Measurements from ENCODE around the gene PTPRG.
A peak's percentile ranks its signal among the peaks of the same experiment; 100 is the strongest.

PTPRG gene

DNA sequence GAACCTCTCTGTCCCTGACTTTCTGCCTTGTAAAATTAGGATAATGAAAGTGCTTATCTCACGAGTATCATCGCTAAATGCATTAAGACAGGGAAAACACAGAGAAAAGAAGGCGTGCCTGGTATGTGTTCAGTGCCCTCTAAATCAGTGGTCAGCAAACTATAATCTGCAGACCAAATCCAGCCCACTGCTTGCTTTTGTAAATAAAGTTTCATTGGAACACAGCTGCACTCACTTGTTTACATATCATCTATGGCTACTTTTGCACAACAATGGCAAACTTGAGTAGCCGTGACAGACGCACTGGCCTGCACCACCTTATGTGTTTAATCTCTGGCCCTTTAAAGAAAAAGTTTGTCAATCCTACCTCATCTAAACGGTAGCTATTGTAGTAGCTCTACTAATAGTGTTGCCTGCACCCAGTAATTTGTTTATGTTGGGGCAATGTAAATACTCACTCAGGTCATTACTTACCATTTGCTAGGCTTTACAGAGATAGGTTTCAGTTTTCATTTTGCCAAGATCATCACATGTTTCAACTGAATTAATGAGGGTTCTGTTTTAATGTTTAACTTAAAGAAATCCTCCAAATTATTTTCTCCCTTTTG is 582.6 kb downstream of the PTPRG start:
- DNase-seq, result no peak
- in situ Hi-C loops (cut with MboI; ENCODE audit: low pct_unique_long_range_greater_than_20kb, low sequenced_read_pairs), result no loop called here

- DNase-seq, result no peak
- in situ Hi-C loops (cut with MboI; ENCODE audit: low pct_unique_long_range_greater_than_20kb, low sequenced_read_pairs), result no loop called here
These were observed 583.1 kb downstream of the PTPRG start for GRCh38 chr3:62144482-62144881.

DNA sequence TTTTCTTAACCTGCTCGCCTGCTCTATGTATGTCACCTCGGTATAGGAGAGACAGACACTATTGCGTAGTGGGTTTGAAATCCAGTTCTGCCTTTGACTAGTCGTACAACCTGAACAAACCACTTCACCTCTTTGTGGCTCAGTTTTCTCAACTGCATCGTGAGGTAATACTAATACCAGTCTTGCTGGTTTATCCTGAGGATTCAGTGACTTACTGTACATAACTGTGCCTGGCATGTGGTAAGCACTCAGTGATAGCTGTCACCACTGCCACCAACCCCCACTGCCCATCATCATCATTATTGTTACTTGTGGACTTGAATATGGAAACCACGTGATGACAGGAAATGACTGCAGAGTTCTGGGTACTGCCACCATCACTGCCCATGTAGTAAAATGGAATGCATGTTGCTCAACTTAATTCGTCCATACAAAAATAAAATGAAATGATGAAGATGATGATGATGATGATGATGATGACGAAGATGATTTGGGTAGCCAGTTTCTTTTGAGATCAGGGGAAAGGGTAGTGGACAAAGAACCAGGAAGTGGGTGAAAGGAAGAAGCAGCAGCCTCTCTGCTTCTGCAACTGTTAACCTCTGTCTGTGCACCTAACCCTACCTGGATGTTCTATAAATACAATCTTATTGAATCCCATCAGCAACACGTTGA is 583.9 kb downstream of the PTPRG start:
- no peak for DNase-seq

DNA sequence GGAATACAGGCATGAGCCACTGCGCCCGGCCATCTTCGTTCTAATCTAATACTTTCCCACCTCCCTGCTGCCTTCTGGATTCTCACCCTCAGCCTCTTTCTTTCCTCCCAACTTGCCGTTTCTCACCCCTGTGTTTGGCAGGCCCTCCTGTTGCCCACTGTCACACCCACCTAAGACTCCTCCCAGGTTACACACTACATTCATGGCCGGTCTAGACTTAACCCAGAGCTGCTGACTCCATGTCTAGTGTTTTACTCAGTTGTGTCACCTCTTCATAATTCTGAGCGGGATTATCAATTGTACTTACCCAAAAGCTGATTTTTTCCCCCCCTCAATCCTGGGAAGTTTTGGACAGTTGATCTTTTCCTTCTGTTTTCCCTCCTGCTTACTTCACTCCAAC is 588.2 kb downstream of the PTPRG start:
- no peak for DNase-seq
- in situ Hi-C loops (cut with MboI; ENCODE audit: low pct_unique_long_range_greater_than_20kb, low sequenced_read_pairs), result no loop called here

More for the DNA sequence above, 583.9 kb downstream of the PTPRG start:
- in situ Hi-C loops (cut with MboI; ENCODE audit: low pct_unique_long_range_greater_than_20kb, low sequenced_read_pairs), result no loop called here

DNA sequence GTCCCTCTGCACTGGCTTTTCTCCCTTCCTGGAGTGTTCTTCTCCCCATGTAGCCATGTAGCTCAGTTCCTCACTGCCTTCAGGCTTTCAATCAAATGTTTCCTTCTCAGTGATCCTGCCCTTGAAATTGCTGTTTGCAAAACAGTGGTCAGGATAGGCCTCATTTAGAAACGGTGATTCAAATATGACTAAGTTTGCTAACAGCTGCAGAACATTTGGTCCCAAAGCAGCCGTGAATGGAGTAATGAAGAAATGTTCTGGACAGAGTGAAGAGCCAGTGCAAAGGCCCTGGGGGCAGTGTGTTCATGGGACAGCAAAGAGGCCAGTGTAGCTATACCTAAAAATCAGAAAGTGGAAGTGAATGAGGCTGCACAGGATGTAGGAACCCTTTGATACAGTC is 588.6 kb downstream of the PTPRG start:
- no peak for DNase-seq
- in situ Hi-C loops (cut with MboI; ENCODE audit: low pct_unique_long_range_greater_than_20kb, low sequenced_read_pairs), result no loop called here

DNA sequence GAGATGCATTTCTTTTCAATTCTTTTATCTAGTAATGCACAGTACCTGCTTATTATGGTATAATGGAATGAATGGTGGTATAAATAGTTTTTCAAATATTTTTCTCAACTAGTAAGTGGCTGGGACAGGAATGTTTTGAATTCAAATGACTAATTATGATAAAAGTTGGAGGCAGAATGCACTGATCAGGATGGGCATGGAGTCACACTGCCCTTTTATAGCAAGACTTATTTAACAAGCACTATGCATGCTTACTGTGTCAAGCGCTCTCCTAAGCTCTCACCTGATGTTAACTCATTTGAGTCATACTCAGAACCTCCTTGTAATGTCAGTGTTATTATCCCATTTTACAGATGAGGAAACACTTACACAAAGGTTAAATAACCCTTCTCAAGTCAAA is 590.2 kb downstream of the PTPRG start:
- DNase-seq, result no peak
- in situ Hi-C loops (cut with MboI; ENCODE audit: low pct_unique_long_range_greater_than_20kb, low sequenced_read_pairs), result no loop called here

DNA sequence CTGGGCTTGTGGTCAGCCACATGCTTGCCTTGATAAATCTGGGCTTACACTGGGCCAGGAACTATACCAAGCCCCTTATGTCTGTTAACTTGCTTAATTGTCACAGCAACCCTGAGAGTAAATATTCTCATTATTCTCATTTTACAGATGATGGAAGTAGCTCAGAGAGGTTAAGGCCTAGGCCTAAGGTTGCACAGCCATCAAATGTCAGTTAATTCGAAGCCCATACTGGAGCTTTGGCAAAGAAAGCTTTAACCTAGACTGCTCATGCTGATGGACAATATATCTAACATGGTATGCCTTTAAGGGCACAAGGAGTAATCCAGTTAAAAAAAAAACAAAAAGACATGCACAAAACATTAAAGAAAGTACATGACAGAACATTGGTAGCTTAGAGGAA is 591.9 kb downstream of the PTPRG start:
- in situ Hi-C loops (cut with MboI; ENCODE audit: low pct_unique_long_range_greater_than_20kb, low sequenced_read_pairs), result no loop called here
- no peak for DNase-seq

DNA sequence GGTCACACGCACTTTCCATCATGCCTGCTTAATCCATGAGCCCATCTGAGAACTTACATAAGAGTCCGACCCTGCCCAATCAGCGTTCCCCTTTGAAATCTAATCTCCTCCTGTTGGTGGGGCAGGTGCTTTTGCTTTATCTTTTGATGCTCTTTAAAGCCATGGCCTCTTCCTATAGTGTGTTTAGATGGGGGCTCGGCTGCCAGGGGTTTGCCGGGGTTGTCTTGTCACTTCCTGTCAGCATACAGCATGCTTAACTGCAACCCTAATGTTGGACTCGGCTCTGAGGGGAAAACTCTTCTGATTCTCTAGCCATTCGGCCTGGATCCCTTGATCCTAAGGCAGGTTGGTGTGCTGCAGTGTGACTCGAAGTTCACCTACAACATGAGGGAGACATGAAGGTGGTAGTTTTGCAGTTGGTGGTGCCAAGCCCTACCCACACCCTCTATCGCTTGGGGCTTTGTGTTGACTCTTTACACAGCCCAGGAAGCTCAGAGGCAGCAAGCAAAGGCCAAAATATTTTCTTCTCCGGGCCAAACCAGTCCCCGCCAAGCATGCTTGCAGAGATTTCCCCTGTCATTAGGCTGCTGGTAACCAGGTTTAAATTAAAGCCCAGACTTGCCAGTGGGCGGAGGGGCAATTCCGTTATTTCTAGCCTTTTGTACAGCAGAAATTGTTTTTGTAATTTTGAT is 593.2 kb downstream of the PTPRG start:
- in situ Hi-C loops (cut with MboI; ENCODE audit: low pct_unique_long_range_greater_than_20kb, low sequenced_read_pairs), result no loop called here

GRCh38 chr3:62159056-62159708 is 597.8 kb downstream of the PTPRG start:
- in situ Hi-C loops (cut with MboI; ENCODE audit: low pct_unique_long_range_greater_than_20kb, low sequenced_read_pairs), result no loop called here
- no peak for DNase-seq

More for the DNA sequence above, 593.2 kb downstream of the PTPRG start:
- DNase-seq, result no peak

DNA sequence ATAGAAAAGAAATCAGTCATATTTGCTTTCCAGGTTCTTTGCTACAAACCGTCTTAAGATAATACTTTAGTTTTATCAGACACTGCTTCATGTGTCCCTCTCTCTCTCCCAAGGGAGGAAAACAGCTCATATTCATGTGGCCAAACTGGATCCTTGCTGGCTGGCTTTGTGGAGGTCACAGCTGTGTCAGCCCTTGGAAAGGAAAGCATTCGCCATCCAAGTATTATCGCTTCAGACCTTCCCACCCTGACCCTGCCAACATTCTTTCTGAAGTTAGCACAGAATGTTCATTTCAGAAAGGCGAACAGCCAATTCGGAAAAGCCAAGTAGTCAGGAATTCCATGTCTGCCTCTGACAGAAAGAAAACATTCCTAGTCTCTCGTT is 598.3 kb downstream of the PTPRG start:
- no peak for DNase-seq
- in situ Hi-C loops (cut with MboI; ENCODE audit: low pct_unique_long_range_greater_than_20kb, low sequenced_read_pairs), result no loop called here

DNA sequence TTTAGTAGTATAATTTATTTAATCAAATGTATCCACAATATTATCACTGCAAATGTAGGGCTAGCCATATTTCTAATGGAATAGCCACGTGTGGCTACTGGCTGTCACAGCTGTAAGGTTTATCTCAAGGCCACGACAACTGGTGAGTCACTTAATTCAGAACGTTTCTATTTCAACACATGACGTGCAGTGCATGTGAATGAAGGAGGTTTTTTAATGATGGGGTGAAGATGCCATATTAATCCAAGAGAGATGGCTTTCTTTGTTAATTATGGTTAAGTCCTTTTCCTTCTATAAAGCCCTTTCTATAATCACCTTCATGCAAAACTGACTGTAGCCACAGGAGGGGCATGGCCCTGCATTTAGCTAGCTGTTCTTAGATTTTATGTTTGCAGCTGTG is 600.0 kb downstream of the PTPRG start:
- no peak for DNase-seq
- in situ Hi-C loops (cut with MboI; ENCODE audit: low pct_unique_long_range_greater_than_20kb, low sequenced_read_pairs), result no loop called here

DNA sequence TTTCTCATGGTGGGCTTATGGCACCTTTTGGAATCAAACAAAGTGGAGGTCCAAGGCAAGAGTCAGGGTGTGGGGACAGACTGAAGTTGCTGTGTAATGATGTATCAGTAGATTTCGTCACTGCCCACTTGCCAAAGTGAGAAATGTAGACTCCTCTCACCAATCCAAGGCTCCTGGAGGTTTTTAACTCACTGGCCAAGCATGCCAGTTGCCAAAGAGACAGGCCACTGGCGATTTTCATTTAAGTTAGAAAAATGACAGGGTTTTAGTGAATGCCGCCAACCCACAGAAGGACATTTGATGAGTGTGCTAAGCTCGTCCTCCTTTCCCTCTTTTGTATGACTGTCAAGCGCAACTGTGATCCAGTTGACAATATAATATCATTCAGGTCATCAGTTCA is 602.8 kb downstream of the PTPRG start:
- in situ Hi-C loops (cut with MboI; ENCODE audit: low pct_unique_long_range_greater_than_20kb, low sequenced_read_pairs), result no loop called here
- no peak for DNase-seq

- in situ Hi-C loops (cut with MboI; ENCODE audit: low pct_unique_long_range_greater_than_20kb, low sequenced_read_pairs), result no loop called here
- DNase-seq, result no peak
These were observed 603.4 kb downstream of the PTPRG start for GRCh38 chr3:62164746-62165145.

- no peak for DNase-seq
- in situ Hi-C loops (cut with MboI; ENCODE audit: low pct_unique_long_range_greater_than_20kb, low sequenced_read_pairs), result no loop called here
These were observed 606.3 kb downstream of the PTPRG start for GRCh38 chr3:62167566-62168262.

GRCh38 chr3:62168356-62168755 is 607.0 kb downstream of the PTPRG start:
- in situ Hi-C loops (cut with MboI; ENCODE audit: low pct_unique_long_range_greater_than_20kb, low sequenced_read_pairs), result no loop called here
- DNase-seq, result no peak

GRCh38 chr3:62169906-62170660 is 608.7 kb downstream of the PTPRG start:
- in situ Hi-C loops (cut with MboI; ENCODE audit: low pct_unique_long_range_greater_than_20kb, low sequenced_read_pairs), result no loop called here
- peak; percentile 42 for DNase-seq

DNA sequence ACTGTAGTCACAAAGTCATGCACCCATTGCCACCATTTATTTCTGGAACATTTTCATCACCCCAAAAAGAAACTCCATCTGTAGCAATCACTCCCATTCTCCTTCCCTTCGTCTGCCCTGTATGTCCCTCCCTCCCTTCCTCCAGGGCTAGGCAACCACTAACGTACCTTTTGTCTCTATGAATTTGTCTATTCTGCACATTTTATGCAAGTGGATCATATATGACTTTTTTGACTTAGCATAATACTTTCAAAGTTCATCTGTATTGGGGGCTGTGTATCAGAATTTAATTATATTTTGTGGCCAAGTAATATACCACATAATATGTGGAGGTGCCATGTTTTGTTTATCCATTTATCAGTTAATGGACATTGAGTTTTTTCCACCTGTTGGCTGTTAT is 610.4 kb downstream of the PTPRG start:
- no peak for DNase-seq
- in situ Hi-C loops (cut with MboI; ENCODE audit: low pct_unique_long_range_greater_than_20kb, low sequenced_read_pairs), result no loop called here

GRCh38 chr3:62172199-62172598 is 610.8 kb downstream of the PTPRG start:
- in situ Hi-C loops (cut with MboI; ENCODE audit: low pct_unique_long_range_greater_than_20kb, low sequenced_read_pairs), result no loop called here
- DNase-seq, result no peak

GRCh38 chr3:62173939-62174515 is 612.7 kb downstream of the PTPRG start:
- in situ Hi-C loops (cut with MboI; ENCODE audit: low pct_unique_long_range_greater_than_20kb, low sequenced_read_pairs), result no loop called here
- DNase-seq, result no peak
